HEK293 (cell line): Measurements from ENCODE around the gene EAF2.

ENCODE experiments used
- CTCF ChIA-PET: fragments of 350-600 bp; formaldehyde crosslinking; extraction: SDS; loops from one replicate; lab custom pipeline; 2021; ENCODE audit warnings: antibody characterized with exemption; lab: Yijun Ruan, JAX
- POLR2A ChIA-PET: fragments of 300-600 bp; formaldehyde crosslinking; extraction: SDS; loops from one replicate; lab custom pipeline; 2020; ENCODE audit warnings: antibody characterized with exemption, inconsistent platforms; lab: Yijun Ruan, JAX
- H3K27ac ChIP-seq: fragments of 200-500 bp; sonication (Bioruptor generic); 2 replicates; pipeline ENCODE4 v1.5.1; 2014; ENCODE audit warnings: low read depth, low read length, control low read depth, inconsistent platforms; ENCODE audit errors: extremely low read depth
- H3K36me3 ChIP-seq, 2 experiments: fragments of 200-500 bp in 1 of 2; sonication (Bioruptor generic) in 1 of 2; 1 replicate in 1 of 2; 2 replicates in 1 of 2; pipeline ENCODE4 v1.5.1; 2014 to 2017; ENCODE audit warnings: inconsistent platforms in 2 of 2, low read length in 2 of 2; ENCODE audit not compliant: control insufficient read depth in 2 of 2, insufficient read depth in 1 of 2
- H3K4me1 ChIP-seq: fragments of 200-500 bp; sonication (Bioruptor generic); 2 replicates; pipeline ENCODE4 v1.5.1; 2014; ENCODE audit warnings: mild to moderate bottlenecking, low read length, inconsistent platforms; ENCODE audit not compliant: control insufficient read depth, insufficient read depth
- H3K4me3 ChIP-seq: 2 replicates; pipeline ENCODE4 v1.5.1; 2011; ENCODE audit warnings: low read depth, mild to moderate bottlenecking, control low read depth, low read length, moderate library complexity
- H3K9me3 ChIP-seq: fragments of 200-500 bp; sonication (Bioruptor generic); 2 replicates; pipeline ENCODE4 v1.5.1; 2014; ENCODE audit warnings: low read depth, low read length, inconsistent platforms; ENCODE audit not compliant: control insufficient read depth, insufficient read depth
- FEZF1 ChIP-seq: fragments of 450-650 bp; formaldehyde crosslinking; IDR thresholded peaks from 2 replicates; pipeline ENCODE4 v1.5.1; 2016; ENCODE audit warnings: missing biosample characterization, missing genetic modification characterization
- KLF16 ChIP-seq: fragments of 450-650 bp; formaldehyde crosslinking; IDR thresholded peaks from 2 replicates; pipeline ENCODE4 v1.5.1; 2017; ENCODE audit warnings: missing biosample characterization, missing genetic modification characterization
- KLF8 ChIP-seq: fragments of 450-650 bp; formaldehyde crosslinking; IDR thresholded peaks from 2 replicates; pipeline ENCODE4 v1.5.1; 2016; ENCODE audit warnings: missing biosample characterization, missing genetic modification characterization
- KLF9 ChIP-seq: fragments of 450-650 bp; formaldehyde crosslinking; IDR thresholded peaks from 2 replicates; pipeline ENCODE4 v1.5.1; 2016; ENCODE audit warnings: missing biosample characterization, missing genetic modification characterization, low read depth
- TSHZ1 ChIP-seq: fragments of 450-650 bp; formaldehyde crosslinking; IDR thresholded peaks from 2 replicates; pipeline ENCODE4 v1.5.1; 2016; ENCODE audit warnings: missing biosample characterization, missing genetic modification characterization, borderline replicate concordance
- ZNF362 ChIP-seq: fragments of 450-650 bp; formaldehyde crosslinking; IDR thresholded peaks from 2 replicates; pipeline ENCODE4 v1.5.1; 2016; ENCODE audit warnings: missing biosample characterization, missing genetic modification characterization
- ZNF394 ChIP-seq: fragments of 450-650 bp; formaldehyde crosslinking; IDR thresholded peaks from 2 replicates; pipeline ENCODE4 v1.5.1; 2016; ENCODE audit warnings: missing biosample characterization, missing genetic modification characterization, mild to moderate bottlenecking, moderate library complexity, borderline replicate concordance
- ZNF555 ChIP-seq: fragments of 450-650 bp; formaldehyde crosslinking; conservative IDR thresholded peaks from 2 replicates; pipeline ENCODE4 v1.5.1; 2017; ENCODE audit warnings: missing biosample characterization, mild to moderate bottlenecking, missing genetic modification characterization, inconsistent platforms
- ZNF560 ChIP-seq: fragments of 450-650 bp; formaldehyde crosslinking; IDR thresholded peaks from 2 replicates; pipeline ENCODE4 v1.5.1; 2017; ENCODE audit warnings: missing biosample characterization, missing genetic modification characterization, borderline replicate concordance
- ZNF596 ChIP-seq: fragments of 450-650 bp; IDR thresholded peaks from 2 replicates; pipeline ENCODE4 v1.5.0; 2018; ENCODE audit warnings: missing biosample characterization, mild to moderate bottlenecking, missing genetic modification characterization, moderate library complexity
- ZNF626 ChIP-seq: fragments of 450-650 bp; sonication (Bioruptor Pico); formaldehyde crosslinking; IDR thresholded peaks from 2 replicates; pipeline ENCODE4 v1.5.1; 2018; ENCODE audit warnings: missing biosample characterization, missing genetic modification characterization, inconsistent platforms
- ZNF629 ChIP-seq: fragments of 450-650 bp; formaldehyde crosslinking; IDR thresholded peaks from 2 replicates; pipeline ENCODE4 v1.5.1; 2017; ENCODE audit warnings: missing biosample characterization, missing genetic modification characterization
- ZNF76 ChIP-seq: fragments of 450-650 bp; formaldehyde crosslinking; IDR thresholded peaks from 2 replicates; pipeline ENCODE4; 2016; ENCODE audit warnings: low read depth, missing biosample characterization, missing genetic modification characterization, borderline replicate concordance
- ZNF776 ChIP-seq: fragments of 450-650 bp; formaldehyde crosslinking; IDR thresholded peaks from 2 replicates; pipeline ENCODE4 v1.5.0; 2017; ENCODE audit warnings: missing biosample characterization, missing genetic modification characterization, borderline replicate concordance
- ZNF791 ChIP-seq: fragments of 450-650 bp; formaldehyde crosslinking; IDR thresholded peaks from 2 replicates; pipeline ENCODE4 v1.5.1; 2016; ENCODE audit warnings: missing biosample characterization, missing genetic modification characterization
- ZNF830 ChIP-seq: fragments of 450-650 bp; IDR thresholded peaks from 2 replicates; pipeline ENCODE4 v1.5.0; 2018; ENCODE audit warnings: missing biosample characterization, missing genetic modification characterization, low read depth, mild to moderate bottlenecking, moderate library complexity
- TF ChIP-seq, protein P1 (sequence below): fragments of 450-650 bp; formaldehyde crosslinking; IDR thresholded peaks from 2 replicates; pipeline ENCODE4 v1.5.1; 2016; ENCODE audit warnings: missing biosample characterization, missing genetic modification characterization
- TF ChIP-seq, protein P2 (sequence below): fragments of 450-650 bp; formaldehyde crosslinking; IDR thresholded peaks from 2 replicates; pipeline ENCODE4 v1.5.1; 2016; ENCODE audit warnings: missing biosample characterization, missing genetic modification characterization
- TF ChIP-seq, protein P3 (sequence below): fragments of 450-650 bp; formaldehyde crosslinking; IDR thresholded peaks from 2 replicates; pipeline ENCODE4 v1.5.1; 2016; ENCODE audit warnings: missing biosample characterization, missing genetic modification characterization
- TF ChIP-seq, protein P4 (sequence below): fragments of 450-650 bp; IDR thresholded peaks from 2 replicates; pipeline ENCODE4 v1.5.1; 2018; ENCODE audit warnings: missing biosample characterization, missing genetic modification characterization
- TF ChIP-seq, protein P5 (sequence below): IDR thresholded peaks from 2 replicates; pipeline ENCODE4 v1.6.1; 2011; ENCODE audit warnings: mild to moderate bottlenecking, low read depth, low read length, borderline replicate concordance

EAF2 gene

GRCh38 chr3:121836064-121836463 lies 1.1 kb downstream of the EAF2 start:
- TF ChIP-seq ZNF629 (no peak), ZNF830 (tag by site-specific recombination) (no peak), KLF16 (tag by site-specific recombination) (no peak), KLF8 (tag by site-specific recombination) (no peak), ZNF362 (tag by site-specific recombination) (no peak), ZNF776 (tag by site-specific recombination) (no peak), FEZF1 (no peak)
- TF ChIP-seq, protein P1, sequence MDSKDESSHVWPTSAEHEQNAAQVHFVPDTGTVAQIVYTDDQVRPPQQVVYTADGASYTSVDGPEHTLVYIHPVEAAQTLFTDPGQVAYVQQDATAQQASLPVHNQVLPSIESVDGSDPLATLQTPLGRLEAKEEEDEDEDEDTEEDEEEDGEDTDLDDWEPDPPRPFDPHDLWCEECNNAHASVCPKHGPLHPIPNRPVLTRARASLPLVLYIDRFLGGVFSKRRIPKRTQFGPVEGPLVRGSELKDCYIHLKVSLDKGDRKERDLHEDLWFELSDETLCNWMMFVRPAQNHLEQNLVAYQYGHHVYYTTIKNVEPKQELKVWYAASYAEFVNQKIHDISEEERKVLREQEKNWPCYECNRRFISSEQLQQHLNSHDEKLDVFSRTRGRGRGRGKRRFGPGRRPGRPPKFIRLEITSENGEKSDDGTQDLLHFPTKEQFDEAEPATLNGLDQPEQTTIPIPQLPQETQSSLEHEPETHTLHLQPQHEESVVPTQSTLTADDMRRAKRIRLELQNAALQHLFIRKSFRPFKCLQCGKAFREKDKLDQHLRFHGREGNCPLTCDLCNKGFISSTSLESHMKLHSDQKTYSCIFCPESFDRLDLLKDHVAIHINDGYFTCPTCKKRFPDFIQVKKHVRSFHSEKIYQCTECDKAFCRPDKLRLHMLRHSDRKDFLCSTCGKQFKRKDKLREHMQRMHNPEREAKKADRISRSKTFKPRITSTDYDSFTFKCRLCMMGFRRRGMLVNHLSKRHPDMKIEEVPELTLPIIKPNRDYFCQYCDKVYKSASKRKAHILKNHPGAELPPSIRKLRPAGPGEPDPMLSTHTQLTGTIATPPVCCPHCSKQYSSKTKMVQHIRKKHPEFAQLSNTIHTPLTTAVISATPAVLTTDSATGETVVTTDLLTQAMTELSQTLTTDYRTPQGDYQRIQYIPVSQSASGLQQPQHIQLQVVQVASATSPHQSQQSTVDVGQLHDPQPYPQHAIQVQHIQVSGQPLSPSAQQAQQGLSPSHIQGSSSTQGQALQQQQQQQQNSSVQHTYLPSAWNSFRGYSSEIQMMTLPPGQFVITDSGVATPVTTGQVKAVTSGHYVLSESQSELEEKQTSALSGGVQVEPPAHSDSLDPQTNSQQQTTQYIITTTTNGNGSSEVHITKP = no peak
- TF ChIP-seq, protein P2, sequence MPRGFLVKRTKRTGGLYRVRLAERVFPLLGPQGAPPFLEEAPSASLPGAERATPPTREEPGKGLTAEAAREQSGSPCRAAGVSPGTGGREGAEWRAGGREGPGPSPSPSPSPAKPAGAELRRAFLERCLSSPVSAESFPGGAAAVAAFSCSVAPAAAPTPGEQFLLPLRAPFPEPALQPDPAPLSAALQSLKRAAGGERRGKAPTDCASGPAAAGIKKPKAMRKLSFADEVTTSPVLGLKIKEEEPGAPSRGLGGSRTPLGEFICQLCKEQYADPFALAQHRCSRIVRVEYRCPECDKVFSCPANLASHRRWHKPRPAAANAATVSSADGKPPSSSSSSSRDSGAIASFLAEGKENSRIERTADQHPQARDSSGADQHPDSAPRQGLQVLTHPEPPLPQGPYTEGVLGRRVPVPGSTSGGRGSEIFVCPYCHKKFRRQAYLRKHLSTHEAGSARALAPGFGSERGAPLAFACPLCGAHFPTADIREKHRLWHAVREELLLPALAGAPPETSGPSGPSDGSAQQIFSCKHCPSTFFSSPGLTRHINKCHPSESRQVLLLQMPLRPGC = no peak
- TF ChIP-seq, protein P3, sequence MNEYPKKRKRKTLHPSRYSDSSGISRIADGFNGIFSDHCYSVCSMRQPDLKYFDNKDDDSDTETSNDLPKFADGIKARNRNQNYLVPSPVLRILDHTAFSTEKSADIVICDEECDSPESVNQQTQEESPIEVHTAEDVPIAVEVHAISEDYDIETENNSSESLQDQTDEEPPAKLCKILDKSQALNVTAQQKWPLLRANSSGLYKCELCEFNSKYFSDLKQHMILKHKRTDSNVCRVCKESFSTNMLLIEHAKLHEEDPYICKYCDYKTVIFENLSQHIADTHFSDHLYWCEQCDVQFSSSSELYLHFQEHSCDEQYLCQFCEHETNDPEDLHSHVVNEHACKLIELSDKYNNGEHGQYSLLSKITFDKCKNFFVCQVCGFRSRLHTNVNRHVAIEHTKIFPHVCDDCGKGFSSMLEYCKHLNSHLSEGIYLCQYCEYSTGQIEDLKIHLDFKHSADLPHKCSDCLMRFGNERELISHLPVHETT (tag by site-specific recombination) = no peak
- Histone ChIP-seq H3K4me3 (no peak overlapping the region), H3K9me3 (no peaks in the 10 kb centered on the region), H3K36me3 (peaks cover 5 to 30% of the 10 kb centered on the region in 2 experiments; a peak in 2 of 3 replicates), H3K27ac (no peak overlapping the region), H3K4me1 (no peaks in the 10 kb centered on the region)
- ChIA-PET POLR2A (no interaction called here), CTCF (no interaction called here)

GRCh38 chr3:121836481-121836880 lies 1.5 kb downstream of the EAF2 start:
- H3K36me3 ChIP-seq = peaks cover 5 to 26% of the 10 kb centered on the region in 2 experiments; a peak in 1 of 3 replicates
- no peaks in the 10 kb centered on the region for H3K4me1 ChIP-seq
- H3K27ac ChIP-seq = no peak overlapping the region
- H3K4me3 ChIP-seq = no peak overlapping the region
- ChIA-PET POLR2A (no interaction called here), CTCF (no interaction called here)
- H3K9me3 ChIP-seq = no peaks in the 10 kb centered on the region
- TF ChIP-seq ZNF76 (tag by site-specific recombination) = no peak
- no peak for TF ChIP-seq ZNF394 (tag by site-specific recombination)
- TF ChIP-seq ZNF555 (tag by site-specific recombination) = no peak
- TF ChIP-seq ZNF596 (tag by site-specific recombination) = no peak
- no peak for TF ChIP-seq TSHZ1
- TF ChIP-seq, protein P4, sequence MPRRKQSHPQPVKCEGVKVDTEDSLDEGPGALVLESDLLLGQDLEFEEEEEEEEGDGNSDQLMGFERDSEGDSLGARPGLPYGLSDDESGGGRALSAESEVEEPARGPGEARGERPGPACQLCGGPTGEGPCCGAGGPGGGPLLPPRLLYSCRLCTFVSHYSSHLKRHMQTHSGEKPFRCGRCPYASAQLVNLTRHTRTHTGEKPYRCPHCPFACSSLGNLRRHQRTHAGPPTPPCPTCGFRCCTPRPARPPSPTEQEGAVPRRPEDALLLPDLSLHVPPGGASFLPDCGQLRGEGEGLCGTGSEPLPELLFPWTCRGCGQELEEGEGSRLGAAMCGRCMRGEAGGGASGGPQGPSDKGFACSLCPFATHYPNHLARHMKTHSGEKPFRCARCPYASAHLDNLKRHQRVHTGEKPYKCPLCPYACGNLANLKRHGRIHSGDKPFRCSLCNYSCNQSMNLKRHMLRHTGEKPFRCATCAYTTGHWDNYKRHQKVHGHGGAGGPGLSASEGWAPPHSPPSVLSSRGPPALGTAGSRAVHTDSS = no peak
- TF ChIP-seq ZNF626 = no peak
- no peak for TF ChIP-seq ZNF791
- no peak for TF ChIP-seq ZNF560 (tag by site-specific recombination)
- TF ChIP-seq, protein P5, sequence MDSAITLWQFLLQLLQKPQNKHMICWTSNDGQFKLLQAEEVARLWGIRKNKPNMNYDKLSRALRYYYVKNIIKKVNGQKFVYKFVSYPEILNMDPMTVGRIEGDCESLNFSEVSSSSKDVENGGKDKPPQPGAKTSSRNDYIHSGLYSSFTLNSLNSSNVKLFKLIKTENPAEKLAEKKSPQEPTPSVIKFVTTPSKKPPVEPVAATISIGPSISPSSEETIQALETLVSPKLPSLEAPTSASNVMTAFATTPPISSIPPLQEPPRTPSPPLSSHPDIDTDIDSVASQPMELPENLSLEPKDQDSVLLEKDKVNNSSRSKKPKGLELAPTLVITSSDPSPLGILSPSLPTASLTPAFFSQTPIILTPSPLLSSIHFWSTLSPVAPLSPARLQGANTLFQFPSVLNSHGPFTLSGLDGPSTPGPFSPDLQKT = no peak
- TF ChIP-seq KLF9 = no peak
